HG02571 (cell line): ENCODE measurements around the gene PSME3.
"Not testable (repeated sequence)": the region's sequence is repeated elsewhere in the genome, so short reads cannot be mapped to it uniquely, and the experiment has no call there.

Experiments used
- ATAC-seq: cut with Tn5 transposase; IDR thresholded peaks from one replicate; pipeline ENCODE4 v1.9.1; 2021; ENCODE audit warnings: mild to moderate bottlenecking, moderate library complexity; ENCODE audit not compliant: unreplicated experiment

The PSME3 gene

GRCh38 chr17:42873315-42873714, 40.1 kb downstream of the PSME3 start:
- no peak for ATAC-seq

GRCh38 chr17:42873932-42874695, 40.9 kb downstream of the PSME3 start:
- ATAC-seq, result not testable (repeated sequence)

- ATAC-seq, result no peak
Measured at GRCh38 chr17:42877037-42877436, 43.8 kb downstream of the PSME3 start.

GRCh38 chr17:42878123-42878880, 45.1 kb downstream of the PSME3 start:
- no peak for ATAC-seq

- no peak for ATAC-seq
Measured at GRCh38 chr17:42878924-42879595, 45.9 kb downstream of the PSME3 start.

GRCh38 chr17:42879596-42879985, 46.4 kb downstream of the PSME3 start:
- ATAC-seq, result no peak

DNA sequence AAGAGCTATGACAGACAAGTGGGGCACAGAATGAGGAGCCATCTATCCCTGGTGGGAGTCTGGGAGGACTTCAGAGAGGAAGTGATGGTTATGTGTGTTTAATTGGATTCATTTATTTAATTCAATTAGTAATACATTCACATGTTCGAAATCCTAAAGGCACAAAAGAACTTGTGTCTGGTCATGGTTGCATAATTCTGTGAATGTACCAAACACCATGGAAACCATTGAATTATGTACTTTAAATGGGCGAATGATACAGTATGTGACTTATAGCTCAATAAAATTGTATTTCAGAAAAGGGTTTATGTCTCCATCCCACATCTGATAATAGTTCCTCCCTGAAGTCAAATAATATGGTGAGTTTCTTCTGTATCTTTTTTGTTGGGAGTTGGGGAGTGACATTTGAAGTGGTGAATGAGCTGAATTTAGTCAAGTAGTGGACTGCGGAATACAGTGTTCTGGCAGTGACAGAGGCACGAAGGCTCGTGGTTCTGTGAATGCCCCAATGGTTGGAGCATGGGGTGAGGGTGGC, 47.6 kb downstream of the PSME3 start:
- no peak for ATAC-seq

- ATAC-seq, result not testable (repeated sequence)
Measured at GRCh38 chr17:42881706-42882105, 48.5 kb downstream of the PSME3 start.

- no peak for ATAC-seq
Measured at GRCh38 chr17:42882166-42882565, 49.0 kb downstream of the PSME3 start.

DNA sequence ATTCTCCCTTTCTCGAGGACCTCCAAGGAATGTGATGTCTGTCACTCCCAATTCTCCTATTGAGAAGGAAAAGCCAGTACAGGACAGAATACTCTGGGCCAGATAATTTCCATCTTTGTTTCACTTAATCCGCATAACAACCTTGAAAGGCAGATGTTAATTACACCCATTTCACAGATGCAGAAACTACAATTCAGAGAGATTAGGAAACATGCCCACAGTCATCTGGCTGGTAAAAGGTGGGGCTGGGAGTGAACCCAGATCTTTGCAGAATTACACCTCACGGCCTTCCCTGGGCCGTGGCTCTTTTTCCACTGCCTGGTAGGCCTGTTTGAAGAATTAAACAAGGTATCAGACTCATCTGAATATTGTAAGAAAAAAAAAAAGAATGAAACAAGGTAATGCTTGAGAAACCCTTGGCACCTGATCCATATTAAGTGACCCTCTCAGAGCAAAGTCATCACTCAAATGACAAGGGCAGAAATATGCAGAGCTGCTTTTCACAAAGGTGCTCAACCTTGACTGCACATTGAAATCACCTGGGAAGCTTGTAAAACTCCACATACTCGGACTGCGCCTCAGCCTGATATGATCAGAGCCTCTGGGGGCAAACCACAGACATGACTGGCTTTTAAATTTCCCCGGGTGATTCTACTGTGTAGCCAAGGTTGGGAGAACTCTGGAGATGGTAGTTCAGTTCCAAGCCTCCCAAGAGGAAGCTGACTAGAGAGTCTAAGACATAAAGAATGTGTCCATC, 50.8 kb downstream of the PSME3 start:
- ATAC-seq, result no peak

DNA sequence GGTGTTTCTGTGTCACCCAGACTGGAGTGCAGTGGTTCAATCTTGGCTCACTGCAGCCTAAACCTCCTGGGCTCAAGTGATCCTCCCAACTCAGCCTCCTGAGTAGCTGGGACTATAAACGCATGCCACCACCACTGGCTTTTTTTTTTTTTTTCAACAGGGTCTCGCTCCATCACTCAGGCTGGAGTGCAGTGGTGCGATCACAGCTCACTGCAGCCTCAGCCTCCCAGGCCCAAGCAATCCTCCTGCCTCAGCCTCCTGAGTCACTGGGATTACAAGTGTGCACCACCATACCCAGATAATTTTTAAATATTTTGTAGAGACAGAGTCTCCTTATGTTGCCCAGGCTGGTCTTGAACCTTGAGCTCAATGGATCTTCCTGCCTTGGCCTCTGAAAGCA, 52.6 kb downstream of the PSME3 start:
- ATAC-seq, result not testable (repeated sequence)

DNA sequence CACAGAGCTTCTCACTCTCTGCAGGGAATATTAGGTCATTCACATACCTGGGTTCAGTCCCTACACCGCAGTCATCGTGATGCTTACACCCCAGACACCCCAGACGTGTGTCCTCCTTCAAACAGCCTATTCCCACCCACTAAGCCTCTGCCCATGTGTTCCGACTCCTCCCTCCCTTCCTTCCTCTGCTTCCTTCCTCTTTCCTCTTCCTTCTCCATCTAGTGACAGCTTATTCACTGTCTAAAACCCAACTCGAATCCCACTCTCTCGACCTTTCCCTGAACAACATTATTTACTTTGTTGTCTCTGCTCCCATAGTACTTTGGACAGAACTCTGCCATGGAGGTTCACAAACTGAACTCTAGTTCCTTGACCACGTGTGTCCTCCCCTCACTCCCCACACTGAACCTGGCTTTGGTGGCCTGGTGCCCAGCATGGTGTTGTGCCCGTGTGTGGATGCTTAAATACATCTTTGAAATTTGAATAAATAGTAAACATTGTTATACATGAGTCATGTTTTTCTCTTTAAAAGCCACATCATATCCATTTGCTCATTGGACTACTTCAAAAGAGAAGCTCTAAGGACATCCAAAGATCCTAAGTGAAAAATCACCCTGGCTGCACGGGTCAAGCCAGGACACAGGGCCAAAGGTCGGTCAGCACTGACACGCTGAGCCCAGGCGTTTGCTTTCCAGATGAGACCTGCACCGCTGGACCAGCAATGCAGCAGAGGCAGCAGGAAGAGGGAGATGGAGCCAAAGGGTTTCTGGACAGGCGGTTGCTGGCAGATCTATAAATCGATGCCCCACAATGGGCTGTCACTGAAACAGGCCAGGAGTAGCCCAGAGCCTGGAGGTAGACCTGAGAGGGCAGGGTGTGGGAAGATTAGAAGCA, 53.3 kb downstream of the PSME3 start:
- ATAC-seq, result no peak

DNA sequence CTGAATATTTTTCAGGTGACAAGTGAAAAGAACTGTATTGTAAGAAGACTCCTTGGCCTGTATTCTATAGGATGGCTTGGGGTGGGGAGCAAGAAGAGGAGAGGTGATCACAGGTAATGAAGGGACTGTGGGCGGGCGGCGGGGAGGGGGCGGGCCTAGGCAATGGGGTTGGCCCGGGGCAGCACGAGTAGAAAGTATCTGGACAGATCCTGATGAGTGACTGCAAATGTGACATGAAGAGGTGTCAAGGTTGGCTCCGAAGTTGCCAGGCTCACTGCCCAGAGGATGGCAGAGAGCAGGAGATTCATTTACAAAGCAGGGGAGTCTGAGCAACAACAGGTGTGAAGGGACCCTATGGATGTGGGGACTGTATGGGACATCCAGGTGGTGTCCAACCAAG, 56.6 kb downstream of the PSME3 start:
- ATAC-seq, result no peak

- ATAC-seq, result no peak
Measured at GRCh38 chr17:42891539-42892152, 58.4 kb downstream of the PSME3 start.

- ATAC-seq, result no peak
Measured at GRCh38 chr17:42893359-42893758, 60.2 kb downstream of the PSME3 start.
